ENCODE measurements around the gene TSG101.

Gene TSG101

DNA sequence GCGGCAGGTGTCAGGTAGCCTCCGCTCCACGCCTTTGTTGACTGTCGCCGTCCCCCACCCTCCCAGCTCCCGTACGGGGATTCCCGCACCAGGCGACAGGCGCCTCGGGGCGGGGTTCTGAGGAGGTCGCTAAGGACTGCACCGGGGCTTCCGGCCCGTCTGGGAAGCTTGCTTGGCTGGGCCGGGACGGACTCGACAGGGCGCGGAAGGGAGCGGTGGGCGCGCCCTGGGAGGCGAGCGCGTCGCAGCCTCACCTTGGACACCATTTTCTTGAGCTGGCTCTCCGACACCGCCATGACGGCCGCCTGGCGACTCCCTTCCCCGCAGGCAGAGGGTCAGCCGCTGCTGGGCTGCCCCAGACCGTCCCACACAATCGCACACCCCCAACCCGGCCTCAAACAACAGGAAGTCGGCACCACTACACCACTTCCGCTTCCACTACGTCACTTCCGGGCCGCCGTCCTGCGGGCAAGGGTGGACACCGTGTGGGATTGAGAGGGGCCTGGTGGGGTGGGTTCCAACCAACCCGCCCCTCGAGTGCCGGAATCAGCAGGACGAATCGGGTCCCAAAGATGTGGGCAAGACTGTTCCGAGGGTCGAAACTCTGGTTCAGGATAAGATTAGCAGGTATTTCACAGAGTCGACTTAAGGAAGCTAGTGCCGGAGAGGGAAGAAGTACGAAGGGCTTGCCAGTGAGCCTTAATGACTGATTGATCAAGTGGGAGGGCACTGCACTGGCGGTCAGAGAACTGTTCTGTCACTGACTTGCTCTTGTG lies at the start of gene TSG101:
Gene TSG101 (minus strand): TSS at position 422 of the 776 bp plus-strand sequence. CDS start 126 bp downstream, at position 296.
- no peak for FAIRE-seq

GRCh38 chr11:18575361-18575760 lies 48.6 kb upstream of the TSG101 start:
- FAIRE-seq = no peak

DNA sequence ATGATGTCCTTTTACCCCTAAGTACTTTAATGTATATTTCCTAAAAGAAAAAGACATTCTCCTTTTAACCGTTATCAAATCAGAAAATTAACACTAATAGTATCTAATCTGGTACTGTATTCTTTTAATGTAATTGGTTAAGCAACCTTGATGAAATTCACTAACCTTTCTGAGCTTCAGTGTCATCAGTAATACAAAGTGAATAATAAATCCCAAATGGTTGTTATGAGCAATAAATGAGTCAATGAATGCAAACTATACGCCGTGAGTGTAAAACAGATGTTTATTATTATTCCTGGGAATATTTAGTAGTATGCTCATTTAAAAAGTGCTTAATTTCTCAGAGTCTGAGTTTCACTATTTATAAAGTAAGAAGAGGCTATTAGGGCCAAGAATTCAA lies 40.3 kb upstream of the TSG101 start:
- FAIRE-seq = no peak

DNA sequence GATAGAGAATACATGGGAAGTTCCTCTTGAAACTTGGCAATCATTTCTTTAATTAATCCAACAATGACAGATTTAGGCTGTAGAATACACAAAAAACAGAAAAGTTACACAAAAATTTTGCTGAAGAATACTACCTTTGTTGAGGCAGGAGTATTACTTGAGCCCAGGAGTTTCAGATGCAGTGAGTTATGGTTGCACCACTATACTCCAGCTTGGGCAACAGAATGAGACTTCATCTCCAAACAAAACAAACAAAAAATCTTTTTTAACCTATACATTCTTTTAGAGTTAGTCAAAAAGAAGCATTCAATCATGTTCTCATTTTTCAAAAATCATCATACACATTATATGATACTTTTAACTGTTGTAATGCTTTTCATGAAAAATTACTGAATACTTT lies 39.7 kb upstream of the TSG101 start:
- no peak for FAIRE-seq

GRCh38 chr11:18564149-18564548 lies 37.4 kb upstream of the TSG101 start:
- no peak for FAIRE-seq

GRCh38 chr11:18563090-18563730 lies 36.5 kb upstream of the TSG101 start:
- FAIRE-seq = no peak

GRCh38 chr11:18548001-18548400 lies 21.3 kb upstream of the TSG101 start:
- FAIRE-seq = no peak

- FAIRE-seq = peak; percentile 69
These were observed 13.7 kb upstream of the TSG101 start for GRCh38 chr11:18540207-18541009.

DNA sequence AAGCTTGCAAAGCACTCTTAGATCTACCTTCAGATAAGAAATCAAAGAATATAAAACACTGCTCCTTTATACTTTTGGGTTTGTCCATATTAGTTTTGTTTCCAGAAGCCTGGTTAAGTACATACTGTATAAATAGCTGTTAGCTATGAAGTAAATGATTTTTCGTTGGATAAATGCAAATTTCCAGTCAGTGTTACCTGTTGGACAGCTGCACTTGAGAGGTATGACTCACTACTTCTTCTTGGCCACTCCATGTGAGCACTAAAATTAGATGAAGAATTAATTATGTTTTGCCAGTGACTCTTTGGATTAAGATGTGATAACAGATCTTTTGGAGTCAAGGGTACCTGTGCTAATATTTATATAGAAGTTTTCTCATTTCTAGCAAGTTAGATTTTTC lies 9.5 kb upstream of the TSG101 start:
- no peak for FAIRE-seq

DNA sequence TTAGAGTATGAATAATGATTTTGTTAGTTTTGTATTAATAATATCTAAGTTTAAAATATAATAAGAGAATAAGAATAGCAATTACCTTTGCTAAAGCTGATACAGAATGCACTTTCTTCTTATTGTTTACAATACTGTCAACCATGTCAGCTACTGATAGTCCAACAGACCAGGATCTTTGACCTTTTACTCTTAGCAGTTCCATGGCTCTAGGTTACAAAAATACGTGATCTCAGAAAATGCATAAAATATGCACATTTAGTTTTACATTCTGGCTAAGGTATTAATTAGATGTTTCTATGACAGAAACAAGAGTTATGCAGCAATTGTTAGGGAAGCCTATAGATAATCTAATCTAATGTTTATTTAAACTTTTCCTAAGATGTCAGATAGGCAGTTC lies 7.5 kb upstream of the TSG101 start:
- no peak for FAIRE-seq

GRCh38 chr11:18533365-18533764 lies 6.6 kb upstream of the TSG101 start:
- no peak for FAIRE-seq

- FAIRE-seq = no peak
These were observed 770 bp upstream of the TSG101 start for GRCh38 chr11:18527512-18527911.

DNA sequence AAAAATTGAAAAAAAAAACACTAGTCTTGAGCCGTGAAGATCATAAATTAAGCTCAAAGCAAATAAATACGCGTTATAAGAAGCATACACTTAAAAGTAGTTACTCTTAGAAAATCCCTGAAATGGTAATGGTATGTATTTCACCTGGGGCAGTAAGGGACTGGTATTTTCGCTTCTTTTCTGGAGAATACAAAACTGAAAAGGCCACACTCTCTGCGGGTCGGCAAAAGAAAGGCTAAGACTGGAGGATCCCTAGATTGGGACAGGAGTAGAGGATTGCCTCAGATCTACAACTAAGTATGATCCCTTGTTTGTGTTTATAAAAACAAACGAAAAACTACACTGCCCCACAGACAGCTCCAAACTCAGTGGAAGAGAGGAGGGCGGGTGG lies 617 bp downstream of the TSG101 start:
- FAIRE-seq = no peak

GRCh38 chr11:18524248-18524647 lies 2.5 kb downstream of the TSG101 start:
- no peak for FAIRE-seq

GRCh38 chr11:18523084-18523483 lies 3.7 kb downstream of the TSG101 start:
- no peak for FAIRE-seq

DNA sequence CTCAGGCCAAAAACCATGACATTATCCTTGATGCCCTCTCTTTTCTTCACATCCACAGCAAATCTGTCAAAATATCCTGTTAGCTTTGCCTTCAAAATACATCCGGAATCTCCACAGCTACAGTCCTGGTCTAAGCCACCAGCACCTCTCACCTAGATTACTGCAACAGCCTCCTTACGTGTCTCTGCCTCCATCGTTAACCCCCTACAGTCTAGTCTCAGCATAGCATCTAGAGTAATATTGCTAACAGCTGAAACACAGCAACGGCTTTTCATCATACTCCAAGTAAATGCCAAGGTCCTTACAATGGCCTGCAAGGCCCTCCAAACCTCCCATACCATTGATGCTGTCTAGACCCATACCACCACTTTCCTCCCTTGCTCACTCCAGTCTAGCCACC lies 4.4 kb downstream of the TSG101 start:
- no peak for FAIRE-seq

DNA sequence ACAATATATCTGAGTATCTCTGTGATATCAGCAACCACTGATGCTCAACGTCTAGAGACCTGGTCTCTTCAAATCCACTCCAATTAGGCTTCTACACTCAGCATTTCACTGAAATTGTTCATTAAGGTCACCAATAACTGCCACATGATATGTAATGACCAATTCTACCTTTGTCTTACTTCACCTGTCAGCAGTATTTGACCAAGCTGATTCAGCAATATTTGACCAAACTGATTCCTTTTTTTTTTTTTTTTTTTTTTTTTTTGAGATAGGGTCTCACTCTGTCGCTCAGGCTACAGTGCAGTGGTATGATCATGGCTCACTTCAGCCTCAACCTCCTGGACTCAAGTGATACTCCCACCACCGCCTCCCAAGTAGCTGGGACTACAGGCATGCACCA lies 5.6 kb downstream of the TSG101 start:
- FAIRE-seq = no peak

DNA sequence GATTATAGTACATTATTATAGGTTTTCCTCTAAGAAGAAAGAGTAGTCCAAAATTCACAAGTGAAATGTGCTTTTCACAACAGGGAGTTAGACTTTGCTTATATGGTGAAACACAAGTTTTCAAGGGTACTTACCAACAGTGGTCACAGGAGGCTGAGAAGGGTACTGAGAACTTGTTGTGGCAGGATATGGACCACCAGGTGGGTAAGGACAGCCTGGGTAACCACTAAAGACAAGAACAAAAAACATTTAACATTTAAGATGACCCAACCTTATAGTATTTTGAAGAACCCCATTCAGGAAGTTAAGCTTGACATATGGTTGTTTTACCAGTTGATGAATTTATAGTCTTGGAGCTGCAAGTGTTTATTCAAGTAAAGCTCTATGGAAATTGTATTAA lies 24.4 kb downstream of the TSG101 start:
- no peak for FAIRE-seq

DNA sequence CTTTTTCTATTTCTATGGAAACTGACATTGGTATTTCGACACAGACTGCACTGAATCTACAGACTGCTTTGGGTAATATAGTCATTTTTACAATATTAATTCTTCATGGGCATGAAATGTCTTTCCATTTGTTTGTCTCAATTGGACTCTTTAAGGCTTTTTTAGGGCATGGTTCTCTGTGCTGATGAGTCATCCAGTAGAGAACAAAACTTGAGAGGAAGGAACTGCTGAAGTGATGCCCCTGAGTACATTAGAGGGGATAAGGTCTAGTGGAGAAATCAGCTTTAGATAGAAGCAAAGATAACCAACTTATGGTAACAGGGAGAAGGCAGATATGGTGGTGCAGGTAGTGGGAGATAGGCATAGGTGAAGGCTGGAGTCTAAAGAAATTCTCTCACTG lies 25.1 kb downstream of the TSG101 start:
- no peak for FAIRE-seq

DNA sequence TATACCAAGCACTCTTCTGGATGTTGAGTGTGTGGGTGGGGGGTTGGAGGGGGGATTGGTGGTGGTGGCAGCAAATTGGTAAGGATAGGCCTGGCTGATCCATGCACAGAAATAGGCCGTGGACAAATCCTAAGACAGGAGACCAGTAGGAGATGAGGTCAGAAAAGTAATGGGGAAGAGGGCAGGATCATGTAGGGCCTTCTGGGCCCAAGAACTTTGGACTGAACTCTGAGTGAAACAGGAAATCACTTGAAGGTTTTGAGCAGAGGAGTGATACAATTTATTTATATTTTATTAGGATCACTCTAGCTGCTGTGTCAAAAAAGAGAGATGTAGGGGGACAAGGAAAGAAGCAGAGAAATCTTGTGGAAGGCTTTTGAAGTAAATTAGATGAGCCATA lies 28.7 kb downstream of the TSG101 start:
- no peak for FAIRE-seq

DNA sequence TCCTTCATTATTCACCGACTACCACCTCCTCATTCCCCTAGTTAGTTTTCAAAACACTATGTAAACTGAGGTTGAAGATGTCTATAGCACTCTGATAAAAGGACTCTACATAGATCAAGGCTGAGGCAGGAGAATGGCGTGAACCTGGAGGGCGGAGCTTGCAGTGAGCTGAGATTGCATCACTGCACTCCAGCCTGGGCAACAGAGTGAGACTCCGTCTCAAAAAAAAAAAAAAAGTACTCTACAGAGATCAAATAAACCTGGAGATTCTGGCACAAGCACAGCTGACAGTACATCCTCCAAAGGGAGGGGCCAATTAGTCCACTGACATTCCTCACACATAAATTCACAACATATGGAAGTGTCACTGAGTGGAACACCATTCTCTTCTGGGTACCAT lies 31.0 kb downstream of the TSG101 start:
- no peak for FAIRE-seq

- FAIRE-seq = no peak
These were observed 31.5 kb downstream of the TSG101 start for GRCh38 chr11:18495271-18495670.

GRCh38 chr11:18493310-18493709 lies 33.4 kb downstream of the TSG101 start:
- no peak for FAIRE-seq

DNA sequence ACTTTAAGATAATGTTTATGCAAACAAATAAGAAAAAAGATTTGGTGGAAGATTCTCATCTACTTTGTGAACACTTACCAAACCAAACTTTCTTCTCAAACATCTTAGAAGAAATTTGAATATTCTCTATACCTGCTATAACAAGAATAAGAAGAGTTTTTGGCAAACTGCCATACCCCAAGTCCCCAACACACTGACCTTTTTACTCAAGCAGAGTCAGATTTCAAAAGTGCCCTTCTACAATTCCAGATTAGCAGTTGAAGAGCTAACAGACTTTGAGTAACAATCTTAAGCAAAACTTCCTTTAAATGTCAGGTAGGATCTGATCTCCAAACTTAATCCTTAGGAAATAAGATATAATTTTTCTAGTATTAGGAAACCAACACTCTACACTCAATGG lies 33.9 kb downstream of the TSG101 start:
- no peak for FAIRE-seq

All from TTC549 (cell line).